Putamen (tissue), 1 donor: Measurements from ENCODE around the gene NAALADL2.
"Not testable (repeated sequence)": the region's sequence is repeated elsewhere in the genome, so short reads cannot be mapped to it uniquely, and the experiment has no call there.

Experiments used
- DNase-seq: peaks from one replicate; pipeline ENCODE4 v3.0.0-alpha.2; 2016; ENCODE audit warnings: low spot score

NAALADL2 gene

GRCh38 chr3:175310046-175310445 is 450.9 kb downstream of the NAALADL2 start:
- DNase-seq: no peak

GRCh38 chr3:175311404-175311803 is 452.3 kb downstream of the NAALADL2 start:
- no peak for DNase-seq

DNA sequence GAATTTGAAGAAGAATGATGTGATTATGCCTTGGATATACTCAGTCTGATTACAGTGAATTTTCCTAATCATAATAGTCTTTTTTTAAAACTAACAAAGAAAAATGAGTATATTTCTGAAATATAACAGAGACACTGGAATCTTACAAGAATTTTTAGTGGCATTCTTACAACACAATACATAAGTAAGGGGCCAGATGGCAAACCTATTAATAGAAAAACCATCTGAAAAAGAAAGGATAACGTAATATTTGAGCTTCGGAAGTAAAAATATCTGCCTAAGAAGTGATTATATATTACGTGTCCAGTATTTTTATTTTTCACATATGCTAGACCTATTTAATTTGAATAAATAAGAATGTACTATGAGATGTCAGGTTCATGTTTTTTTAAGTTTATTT is 452.8 kb downstream of the NAALADL2 start:
- no peak for DNase-seq

- no peak for DNase-seq
These were observed 453.7 kb downstream of the NAALADL2 start for GRCh38 chr3:175312791-175313190.

GRCh38 chr3:175316799-175317198 is 457.7 kb downstream of the NAALADL2 start:
- no peak for DNase-seq

GRCh38 chr3:175325440-175325839 is 466.3 kb downstream of the NAALADL2 start:
- DNase-seq: no peak

DNA sequence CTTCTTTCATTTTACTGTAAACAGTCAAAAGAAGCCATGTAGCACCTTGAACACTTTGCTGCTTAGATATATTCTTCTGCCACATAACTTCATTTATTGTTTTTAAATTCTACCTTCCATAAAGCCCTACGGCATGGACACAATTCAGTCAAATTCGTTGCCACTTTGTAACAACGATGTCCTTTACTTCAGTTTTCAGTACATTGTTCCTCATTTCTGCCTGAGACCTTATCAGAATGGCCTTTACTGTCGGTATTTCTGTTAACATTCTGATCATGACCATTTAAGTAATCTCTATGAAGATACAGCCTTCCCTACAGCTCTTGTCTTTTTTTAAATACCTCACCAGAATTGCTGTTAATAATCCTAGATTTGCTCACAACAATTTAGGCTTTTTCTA is 466.9 kb downstream of the NAALADL2 start:
- DNase-seq: no peak

- DNase-seq: no peak
These were observed 470.2 kb downstream of the NAALADL2 start for GRCh38 chr3:175329373-175329772.

GRCh38 chr3:175335229-175335628 is 476.1 kb downstream of the NAALADL2 start:
- no peak for DNase-seq

DNA sequence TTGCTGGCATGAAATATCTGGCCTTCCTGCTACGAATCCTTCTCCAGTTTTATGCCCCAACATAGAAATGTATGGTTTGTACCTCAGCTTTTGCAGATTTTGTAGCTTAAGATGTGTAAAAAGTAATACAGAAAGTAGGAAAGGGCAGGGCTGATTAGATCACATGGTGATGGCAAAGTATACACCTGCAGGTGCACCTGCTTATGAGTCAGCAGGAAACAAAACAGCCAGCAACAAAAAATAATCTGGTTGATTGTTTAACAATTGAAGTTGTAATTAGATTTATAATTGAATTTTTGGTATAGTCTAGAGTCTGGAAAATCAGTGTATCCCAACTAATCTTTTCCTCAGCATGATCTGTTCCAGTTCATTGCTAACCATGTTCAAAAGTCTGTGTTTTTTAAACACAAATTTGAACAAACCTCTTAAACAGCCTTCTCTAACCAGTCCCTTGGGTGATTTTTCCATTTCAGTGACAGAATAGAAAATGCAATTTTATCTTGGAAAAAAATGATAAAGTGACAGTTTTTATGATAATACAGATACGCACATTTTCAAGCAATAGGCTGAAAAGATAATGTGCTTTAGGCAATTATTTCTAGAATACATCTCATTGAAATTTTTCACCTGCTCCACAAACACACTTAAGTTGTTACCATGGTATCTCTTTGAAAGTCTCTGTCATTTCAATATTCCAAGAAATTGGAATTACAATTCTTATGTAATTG is 477.4 kb downstream of the NAALADL2 start:
- DNase-seq: no peak

DNA sequence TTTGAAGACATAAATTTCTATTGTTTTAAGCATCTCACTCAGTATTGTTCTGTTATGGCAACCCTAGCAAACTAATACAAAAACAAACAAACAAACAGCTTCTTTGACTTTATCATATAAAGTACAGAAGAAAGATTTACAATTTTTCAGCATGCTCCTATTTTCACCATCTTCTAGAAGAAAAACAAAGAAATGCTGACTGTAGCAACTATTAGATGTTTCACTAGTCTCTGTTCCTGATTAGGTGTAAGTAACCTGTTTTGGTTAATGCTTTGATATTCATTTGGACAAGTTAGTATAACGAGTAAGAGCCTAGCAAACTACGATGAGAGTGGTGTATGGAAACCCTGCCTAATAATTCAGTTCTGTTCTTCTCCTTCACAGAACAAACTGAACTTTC is 478.5 kb downstream of the NAALADL2 start:
- DNase-seq: no peak

- DNase-seq: no peak
These were observed 479.8 kb downstream of the NAALADL2 start for GRCh38 chr3:175338775-175339535.

- DNase-seq: no peak
These were observed 481.3 kb downstream of the NAALADL2 start for GRCh38 chr3:175340338-175341015.

DNA sequence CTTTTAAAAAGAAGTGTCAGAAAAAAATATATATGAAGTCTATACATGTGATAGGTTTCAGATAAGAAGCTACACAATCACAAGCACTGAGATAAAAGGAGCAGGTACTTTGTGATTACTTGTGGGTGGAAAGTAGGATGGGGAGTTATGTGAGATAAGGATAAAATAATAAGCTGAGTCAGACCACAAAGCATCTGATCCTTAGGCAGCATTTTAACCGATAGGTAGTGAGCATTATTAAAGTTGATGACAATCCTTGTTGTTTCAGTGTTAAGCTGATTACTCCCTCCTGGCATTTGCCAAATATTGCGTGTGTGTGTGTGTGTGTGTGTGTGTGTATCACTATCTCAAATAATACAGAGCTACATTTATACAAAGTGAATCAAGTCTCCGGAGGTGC is 483.1 kb downstream of the NAALADL2 start:
- no peak for DNase-seq

GRCh38 chr3:175343946-175344345 is 484.8 kb downstream of the NAALADL2 start:
- DNase-seq: no peak

DNA sequence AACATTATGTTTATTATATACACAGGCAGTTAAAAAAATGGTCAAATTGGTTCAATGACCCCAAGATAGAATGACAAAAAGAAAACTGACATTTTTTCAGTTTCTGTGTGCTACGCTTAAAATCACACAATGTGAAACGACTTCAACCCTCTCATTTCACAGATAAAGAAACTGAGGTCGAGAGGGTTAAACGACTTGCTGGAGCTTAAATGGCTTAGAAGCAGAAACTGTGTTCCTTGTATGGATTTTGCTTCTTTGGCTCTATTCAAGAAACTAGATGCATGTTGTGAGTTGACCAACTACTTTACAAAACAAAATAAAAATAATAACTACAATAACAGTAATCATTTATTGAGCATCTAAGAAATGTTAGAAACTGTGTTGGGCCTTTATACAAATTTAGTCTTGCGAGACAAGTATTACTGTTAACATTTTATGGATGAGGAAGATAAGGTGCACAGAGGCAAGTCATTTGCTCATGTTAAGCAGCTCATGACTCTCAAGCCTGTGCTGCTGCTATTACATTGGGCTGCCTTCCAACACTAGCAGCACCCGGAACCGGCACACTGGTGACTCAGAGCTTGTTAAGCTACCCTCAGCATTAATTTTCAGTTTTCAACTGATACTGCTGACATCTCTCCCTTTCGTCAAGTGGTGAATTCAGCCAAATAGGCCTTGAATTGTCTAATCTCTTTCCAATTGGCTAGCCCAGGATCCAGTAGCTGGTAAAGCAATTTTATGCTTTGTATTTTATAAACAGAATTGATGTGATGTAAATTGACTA is 487.6 kb downstream of the NAALADL2 start:
- peak; percentile 31 for DNase-seq

DNA sequence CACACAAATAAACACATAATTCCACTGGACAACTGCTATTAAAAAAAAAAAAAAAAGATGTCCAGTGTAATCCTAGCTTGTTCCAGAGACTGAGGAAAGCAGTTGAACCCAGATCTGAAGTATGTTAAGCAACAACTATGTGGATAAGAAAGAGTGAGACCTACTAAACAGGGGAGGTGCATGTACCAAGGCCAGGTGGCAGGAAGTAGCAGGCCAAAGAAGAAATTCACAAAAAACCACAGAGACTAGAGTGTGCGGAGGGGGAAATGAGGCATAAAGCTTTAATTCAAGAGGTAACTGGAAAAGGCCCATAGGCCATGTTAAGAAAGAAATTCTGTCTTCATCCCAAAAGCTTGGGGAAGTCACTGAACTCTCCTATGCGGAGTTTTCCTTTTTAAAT is 490.0 kb downstream of the NAALADL2 start:
- no peak for DNase-seq

DNA sequence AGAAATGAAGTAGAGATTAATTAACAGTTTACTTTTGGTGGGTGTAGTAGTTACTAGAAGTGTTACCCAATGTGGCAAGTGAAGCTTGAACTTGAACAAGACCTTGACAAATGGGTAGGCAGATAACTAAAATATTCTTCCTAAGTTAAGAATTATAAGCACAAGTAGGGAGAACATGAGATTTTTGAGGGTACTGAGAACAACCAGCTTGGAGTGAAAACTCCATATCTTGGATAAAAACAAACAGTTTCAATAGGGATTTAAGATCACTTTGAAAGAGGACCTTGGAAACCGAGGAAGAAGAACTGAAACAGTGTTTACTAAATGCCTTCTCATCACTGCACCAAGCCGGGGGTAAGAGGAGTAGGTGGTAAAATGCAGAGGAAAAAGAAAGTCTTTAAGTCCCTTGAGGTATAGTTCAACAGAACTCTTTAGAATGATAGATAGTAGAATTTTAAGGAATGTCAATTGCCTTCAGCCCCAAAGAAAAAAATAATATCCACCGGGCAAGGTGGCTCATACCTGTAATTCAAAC is 496.7 kb downstream of the NAALADL2 start:
- DNase-seq: no peak

GRCh38 chr3:175356899-175357324 is 497.8 kb downstream of the NAALADL2 start:
- DNase-seq: no peak

GRCh38 chr3:175357758-175358157 is 498.6 kb downstream of the NAALADL2 start:
- no peak for DNase-seq

DNA sequence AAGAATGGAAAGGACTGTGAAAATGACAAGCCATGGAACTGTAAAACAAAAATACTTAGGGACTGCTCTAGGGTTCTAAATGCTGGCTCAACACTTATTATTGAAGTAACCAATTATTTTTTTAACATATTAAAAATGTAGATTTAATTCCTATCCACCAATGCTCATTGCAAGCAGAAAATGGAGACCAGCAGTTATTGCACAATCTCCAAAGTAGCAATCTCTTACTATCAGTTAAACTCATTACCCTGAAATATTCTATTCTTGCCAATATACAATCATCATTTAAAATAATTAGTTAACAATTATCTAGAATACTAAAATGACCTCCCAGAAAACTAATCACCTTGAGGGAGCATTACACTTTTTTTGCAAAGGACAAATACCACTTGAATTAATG is 499.8 kb downstream of the NAALADL2 start:
- DNase-seq: no peak

DNA sequence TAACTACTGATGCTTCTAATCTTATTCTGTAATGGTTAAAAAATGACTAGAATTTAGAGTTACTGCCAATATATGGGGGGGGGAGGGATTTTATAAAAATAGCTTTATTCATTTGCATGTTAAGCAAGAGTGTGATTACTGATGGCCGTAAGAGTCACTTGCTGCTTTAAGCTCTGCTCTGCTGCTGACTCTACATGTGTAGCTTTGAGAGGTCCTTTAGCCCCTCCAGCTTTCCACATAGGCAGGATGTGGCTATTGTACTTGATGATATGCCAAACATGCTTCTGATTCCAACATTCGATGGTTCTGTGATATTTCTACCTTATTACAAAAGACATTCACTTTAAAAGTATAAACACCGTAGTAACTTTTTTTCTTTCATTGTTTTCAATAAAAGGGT is 511.3 kb downstream of the NAALADL2 start:
- DNase-seq: not testable (repeated sequence)
